ENCODE data around the gene OSTM1.

The OSTM1 gene

DNA sequence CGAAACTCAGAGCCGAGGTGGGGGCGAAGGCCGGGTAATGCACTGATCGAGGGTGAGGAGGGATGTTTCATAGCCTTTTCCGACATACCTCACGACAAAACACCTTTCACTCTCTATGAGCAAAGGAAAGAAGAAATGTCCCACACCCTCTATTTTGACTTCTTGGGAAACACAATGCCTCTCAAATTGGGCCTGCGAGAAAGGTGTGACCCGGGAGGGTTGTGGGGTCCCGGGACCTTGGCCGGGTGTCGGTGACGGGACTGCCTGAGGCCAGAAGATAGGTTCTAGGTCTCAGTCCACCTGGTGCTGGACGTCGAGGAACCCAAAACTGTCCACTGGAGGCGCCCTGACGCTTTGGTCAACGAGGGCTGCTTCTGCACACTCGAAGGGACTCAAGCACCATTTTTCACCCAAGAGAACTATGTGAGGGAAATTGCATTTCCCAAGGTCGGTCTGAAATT, 41.1 kb upstream of the OSTM1 start:
- H3K4me3 ChIP-seq (ENCODE audit: low read depth, low read length) = peak overlapping the region; percentile 60
- TF ChIP-seq, protein P1, sequence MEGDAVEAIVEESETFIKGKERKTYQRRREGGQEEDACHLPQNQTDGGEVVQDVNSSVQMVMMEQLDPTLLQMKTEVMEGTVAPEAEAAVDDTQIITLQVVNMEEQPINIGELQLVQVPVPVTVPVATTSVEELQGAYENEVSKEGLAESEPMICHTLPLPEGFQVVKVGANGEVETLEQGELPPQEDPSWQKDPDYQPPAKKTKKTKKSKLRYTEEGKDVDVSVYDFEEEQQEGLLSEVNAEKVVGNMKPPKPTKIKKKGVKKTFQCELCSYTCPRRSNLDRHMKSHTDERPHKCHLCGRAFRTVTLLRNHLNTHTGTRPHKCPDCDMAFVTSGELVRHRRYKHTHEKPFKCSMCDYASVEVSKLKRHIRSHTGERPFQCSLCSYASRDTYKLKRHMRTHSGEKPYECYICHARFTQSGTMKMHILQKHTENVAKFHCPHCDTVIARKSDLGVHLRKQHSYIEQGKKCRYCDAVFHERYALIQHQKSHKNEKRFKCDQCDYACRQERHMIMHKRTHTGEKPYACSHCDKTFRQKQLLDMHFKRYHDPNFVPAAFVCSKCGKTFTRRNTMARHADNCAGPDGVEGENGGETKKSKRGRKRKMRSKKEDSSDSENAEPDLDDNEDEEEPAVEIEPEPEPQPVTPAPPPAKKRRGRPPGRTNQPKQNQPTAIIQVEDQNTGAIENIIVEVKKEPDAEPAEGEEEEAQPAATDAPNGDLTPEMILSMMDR (IDR thresholded peaks at IDR 0.05; ENCODE audit: low read depth, low read length) = peak; percentile 55
- no peak for TF ChIP-seq POLR2A (IDR thresholded peaks at IDR 0.05; ENCODE audit: extremely low read depth, insufficient read length)
- no peak for TF ChIP-seq MYC (IDR thresholded peaks at IDR 0.05; ENCODE audit: low read depth, low read length)
- TF ChIP-seq, protein P2, sequence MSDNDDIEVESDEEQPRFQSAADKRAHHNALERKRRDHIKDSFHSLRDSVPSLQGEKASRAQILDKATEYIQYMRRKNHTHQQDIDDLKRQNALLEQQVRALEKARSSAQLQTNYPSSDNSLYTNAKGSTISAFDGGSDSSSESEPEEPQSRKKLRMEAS (IDR thresholded peaks at IDR 0.05; ENCODE audit: low read depth, low read length) = no peak
- DNase-seq (ENCODE audit: low read depth) = peak; percentile 76

DNA sequence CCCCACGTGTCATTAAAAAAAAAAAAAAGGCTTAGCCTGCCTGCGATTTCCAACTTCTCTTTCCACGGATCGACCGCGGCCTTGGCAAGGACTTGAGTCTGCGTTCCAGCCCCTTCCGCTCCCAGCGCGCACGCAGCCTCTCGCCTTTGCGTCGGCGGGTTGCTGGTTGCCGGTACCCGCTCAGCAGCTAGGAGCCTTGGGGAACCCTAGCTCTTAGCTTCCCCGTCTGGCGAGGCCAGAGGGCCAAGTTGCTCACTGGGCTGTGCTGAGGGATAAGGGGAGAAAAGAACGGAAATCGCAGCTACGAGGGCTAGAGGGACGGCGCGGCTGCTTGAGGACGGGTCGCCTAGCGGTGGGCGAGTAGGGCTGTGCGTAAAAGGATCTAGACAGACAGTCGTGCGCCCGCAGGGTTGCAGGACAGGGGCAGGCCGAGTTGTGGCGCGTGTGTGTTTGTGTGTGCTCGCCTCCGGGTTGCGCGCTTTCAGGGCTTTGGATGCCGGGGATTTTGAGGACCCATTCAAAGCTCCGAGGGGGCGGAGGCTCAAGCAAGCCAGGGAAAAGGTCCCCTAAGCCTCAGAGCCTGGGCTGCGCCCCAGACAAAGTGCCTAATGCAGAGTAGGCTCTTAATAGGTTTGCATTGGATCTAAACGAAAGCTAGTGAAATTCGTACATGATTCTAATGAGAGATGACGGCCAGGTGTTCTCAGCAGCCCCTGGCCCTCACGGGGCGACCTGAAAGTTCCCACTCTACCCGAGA, 40.5 kb upstream of the OSTM1 start:
- peak; percentile 85 for DNase-seq (ENCODE audit: low read depth)
- H3K4me3 ChIP-seq (ENCODE audit: low read depth, low read length) = peak overlapping the region; percentile 60
- TF ChIP-seq, protein P2 (IDR thresholded peaks at IDR 0.05; ENCODE audit: low read depth, low read length) = no peak
- TF ChIP-seq, protein P1 (IDR thresholded peaks at IDR 0.05; ENCODE audit: low read depth, low read length) = peak; percentile 10

DNA sequence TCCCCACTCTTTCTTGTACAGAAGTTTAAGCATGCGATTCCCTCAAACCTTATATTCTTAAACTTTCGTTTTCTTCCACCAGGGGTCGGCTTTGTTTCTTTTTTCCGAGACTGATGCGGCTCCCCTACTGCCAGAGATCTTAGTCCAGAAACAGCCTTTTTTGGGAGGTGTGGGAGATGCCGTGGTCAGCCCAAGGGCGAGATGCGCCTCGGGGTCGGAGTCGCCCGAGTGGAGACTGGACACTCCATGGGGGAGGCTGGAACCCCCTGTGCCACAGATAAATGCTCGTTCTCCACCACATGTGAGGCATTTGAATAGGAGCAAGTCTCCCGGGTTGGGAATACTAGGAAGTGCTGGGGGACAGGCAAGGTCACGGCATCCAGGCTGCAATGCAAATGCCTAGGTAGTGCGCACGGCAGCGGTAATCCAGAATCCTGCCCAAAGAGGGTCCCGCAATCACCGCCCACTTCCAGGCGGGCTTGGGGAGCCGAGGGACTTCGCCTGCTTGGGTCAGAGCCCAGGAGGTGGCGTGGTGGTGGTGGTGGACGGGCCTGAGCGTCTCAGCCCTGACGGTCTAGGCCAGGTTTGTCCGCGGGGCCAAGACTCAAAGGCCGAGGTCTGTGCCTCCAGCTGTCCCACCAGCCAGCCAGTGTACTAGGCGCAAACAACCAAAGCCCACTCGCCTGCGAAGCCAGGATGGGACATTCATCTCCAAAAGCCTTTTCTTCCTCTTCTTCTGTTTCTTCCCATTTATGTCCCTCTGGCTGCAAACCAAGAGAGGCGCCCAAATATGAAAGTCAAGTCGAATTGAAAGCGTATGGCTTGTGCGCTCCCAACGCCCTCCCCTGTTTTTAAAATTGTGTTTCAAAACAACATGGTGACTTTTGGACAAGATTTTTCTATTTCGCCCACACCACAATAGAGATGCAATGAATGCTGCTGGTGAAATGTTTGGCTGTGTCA, 39.3 kb upstream of the OSTM1 start:
- no peak overlapping the region for H3K4me3 ChIP-seq (ENCODE audit: low read depth, low read length)
- DNase-seq (ENCODE audit: low read depth) = peak; percentile 78
- TF ChIP-seq, protein P2 (IDR thresholded peaks at IDR 0.05; ENCODE audit: low read depth, low read length) = no peak
- TF ChIP-seq, protein P1 (IDR thresholded peaks at IDR 0.05; ENCODE audit: low read depth, low read length) = peak; percentile 47

DNA sequence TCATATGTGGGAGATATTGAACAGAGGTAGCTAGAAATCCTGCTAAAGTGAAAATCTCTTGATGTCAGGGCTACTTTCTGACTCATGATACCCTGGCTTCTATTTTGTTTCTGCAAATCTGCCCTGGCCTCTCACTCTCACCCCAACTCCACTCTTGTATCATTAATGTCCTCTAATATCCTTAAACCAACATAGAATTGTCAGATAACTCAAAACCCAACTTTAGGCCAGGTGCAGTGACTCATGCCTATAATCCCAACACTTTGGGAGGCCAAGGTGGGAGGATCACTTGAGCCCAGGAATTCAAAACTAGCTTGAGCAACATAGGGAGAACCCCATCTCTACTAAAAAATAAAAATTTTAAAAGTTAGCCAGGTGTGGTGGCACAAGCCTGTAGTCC, 33.8 kb upstream of the OSTM1 start:
- no peak for DNase-seq (ENCODE audit: low read depth)
- H3K4me3 ChIP-seq (ENCODE audit: low read depth, low read length) = no peak overlapping the region
- no peak for TF ChIP-seq MYC (IDR thresholded peaks at IDR 0.05; ENCODE audit: low read depth, low read length)
- TF ChIP-seq, protein P1 (IDR thresholded peaks at IDR 0.05; ENCODE audit: low read depth, low read length) = no peak
- TF ChIP-seq, protein P2 (IDR thresholded peaks at IDR 0.05; ENCODE audit: low read depth, low read length) = no peak
- TF ChIP-seq POLR2A (IDR thresholded peaks at IDR 0.05; ENCODE audit: extremely low read depth, insufficient read length) = no peak

DNA sequence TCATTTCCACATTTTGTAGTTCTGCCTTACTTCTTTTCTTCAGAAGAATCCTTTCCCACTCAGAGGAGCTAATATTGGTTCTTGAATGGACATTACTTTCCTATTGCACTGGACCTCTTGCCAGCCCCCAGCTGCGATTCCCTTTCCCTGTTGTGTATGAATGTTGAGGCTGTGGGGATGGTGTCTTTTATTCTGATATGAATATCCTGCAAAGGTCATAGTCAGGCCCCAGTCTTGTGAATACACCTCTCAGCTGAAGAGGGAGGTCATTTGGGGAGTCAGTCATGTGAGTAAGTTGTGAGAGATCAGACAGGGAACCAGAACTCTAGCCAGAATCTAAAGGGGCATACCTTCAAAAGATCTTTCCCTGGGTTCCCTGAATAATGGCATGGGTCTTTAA, 32.6 kb upstream of the OSTM1 start:
- DNase-seq (ENCODE audit: low read depth) = no peak
- H3K4me3 ChIP-seq (ENCODE audit: low read depth, low read length) = no peak overlapping the region
- TF ChIP-seq, protein P2 (IDR thresholded peaks at IDR 0.05; ENCODE audit: low read depth, low read length) = no peak
- TF ChIP-seq MYC (IDR thresholded peaks at IDR 0.05; ENCODE audit: low read depth, low read length) (no peak), POLR2A (IDR thresholded peaks at IDR 0.05; ENCODE audit: extremely low read depth, insufficient read length) (no peak)
- TF ChIP-seq, protein P1 (IDR thresholded peaks at IDR 0.05; ENCODE audit: low read depth, low read length) = no peak
